Measurements from ENCODE around the gene GSTM4. TPM values are rescaled to one million over a fixed set of nuclear protein-coding genes. Genes with fewer than 3 reads are reported as not detected.
"Not testable (repeated sequence)": the region's sequence is repeated elsewhere in the genome, so short reads cannot be mapped to it uniquely, and the experiment has no call there.

The GSTM4 gene
- total RNA-seq, 1 donor from 2014 or later, result 7.8 TPM

DNA sequence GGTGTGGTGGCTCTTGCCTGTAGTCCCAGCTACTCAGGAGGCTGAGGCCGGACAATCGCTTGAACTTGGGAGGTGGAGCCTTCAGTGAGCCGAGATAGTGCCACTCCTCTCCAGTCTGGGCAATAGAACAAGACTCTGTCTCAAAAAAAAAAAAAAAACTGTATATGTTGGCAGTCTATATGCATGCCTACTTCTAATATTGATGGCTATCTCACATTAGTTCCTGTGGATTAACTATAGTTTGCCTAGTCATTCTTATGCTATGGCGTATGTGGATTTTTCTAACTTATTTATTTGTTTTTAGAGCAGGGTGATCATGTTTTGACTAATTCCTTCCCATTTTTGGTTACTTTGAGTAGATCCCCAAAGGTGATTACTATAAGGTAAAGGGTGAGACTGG is 41.2 kb downstream of the GSTM4 start:
- DNase-seq (ENCODE audit: low spot score), result no peak
- Mint-ChIP-seq H3K27me3 (ENCODE audit: unreplicated experiment) (no peaks in the 10 kb centered on the region), H3K36me3 (ENCODE audit: low read depth, unreplicated experiment) (no peaks in the 10 kb centered on the region), H3K4me3 (ENCODE audit: unreplicated experiment) (no peak overlapping the region), H3K9me3 (ENCODE audit: unreplicated experiment) (no peaks in the 10 kb centered on the region), H3K27ac (ENCODE audit: unreplicated experiment) (no peak overlapping the region), H3K4me1 (ENCODE audit: unreplicated experiment) (no peaks in the 10 kb centered on the region)
- TF ChIP-seq, protein P1, sequence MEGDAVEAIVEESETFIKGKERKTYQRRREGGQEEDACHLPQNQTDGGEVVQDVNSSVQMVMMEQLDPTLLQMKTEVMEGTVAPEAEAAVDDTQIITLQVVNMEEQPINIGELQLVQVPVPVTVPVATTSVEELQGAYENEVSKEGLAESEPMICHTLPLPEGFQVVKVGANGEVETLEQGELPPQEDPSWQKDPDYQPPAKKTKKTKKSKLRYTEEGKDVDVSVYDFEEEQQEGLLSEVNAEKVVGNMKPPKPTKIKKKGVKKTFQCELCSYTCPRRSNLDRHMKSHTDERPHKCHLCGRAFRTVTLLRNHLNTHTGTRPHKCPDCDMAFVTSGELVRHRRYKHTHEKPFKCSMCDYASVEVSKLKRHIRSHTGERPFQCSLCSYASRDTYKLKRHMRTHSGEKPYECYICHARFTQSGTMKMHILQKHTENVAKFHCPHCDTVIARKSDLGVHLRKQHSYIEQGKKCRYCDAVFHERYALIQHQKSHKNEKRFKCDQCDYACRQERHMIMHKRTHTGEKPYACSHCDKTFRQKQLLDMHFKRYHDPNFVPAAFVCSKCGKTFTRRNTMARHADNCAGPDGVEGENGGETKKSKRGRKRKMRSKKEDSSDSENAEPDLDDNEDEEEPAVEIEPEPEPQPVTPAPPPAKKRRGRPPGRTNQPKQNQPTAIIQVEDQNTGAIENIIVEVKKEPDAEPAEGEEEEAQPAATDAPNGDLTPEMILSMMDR (IDR thresholded peaks at IDR 0.05; ENCODE audit: unreplicated experiment), result no peak

DNA sequence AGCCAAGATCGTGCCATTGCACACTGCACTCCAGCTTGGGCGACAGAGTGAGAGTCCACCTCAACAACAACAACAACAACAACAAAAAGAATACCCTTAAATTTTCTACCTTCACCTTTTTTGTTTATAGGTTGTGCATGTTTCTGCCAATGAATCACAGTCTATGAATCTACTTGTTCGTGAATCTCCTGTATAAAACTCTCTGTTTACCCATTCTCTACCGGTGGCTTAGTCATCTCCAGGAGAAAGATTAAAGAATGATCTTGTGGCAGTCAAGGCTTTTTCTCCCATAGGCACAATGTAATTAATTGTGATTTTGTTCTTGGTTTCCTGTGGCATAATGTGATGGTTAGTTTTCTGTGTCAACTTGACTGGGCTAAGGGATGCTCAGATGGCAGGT is 42.0 kb downstream of the GSTM4 start:
- not testable (repeated sequence) for H3K4me3 Mint-ChIP-seq (ENCODE audit: unreplicated experiment); H3K27ac Mint-ChIP-seq (ENCODE audit: unreplicated experiment); H3K4me1 Mint-ChIP-seq (ENCODE audit: unreplicated experiment); DNase-seq (ENCODE audit: low spot score); H3K9me3 Mint-ChIP-seq (ENCODE audit: unreplicated experiment); H3K27me3 Mint-ChIP-seq (ENCODE audit: unreplicated experiment); H3K36me3 Mint-ChIP-seq (ENCODE audit: low read depth, unreplicated experiment)

DNA sequence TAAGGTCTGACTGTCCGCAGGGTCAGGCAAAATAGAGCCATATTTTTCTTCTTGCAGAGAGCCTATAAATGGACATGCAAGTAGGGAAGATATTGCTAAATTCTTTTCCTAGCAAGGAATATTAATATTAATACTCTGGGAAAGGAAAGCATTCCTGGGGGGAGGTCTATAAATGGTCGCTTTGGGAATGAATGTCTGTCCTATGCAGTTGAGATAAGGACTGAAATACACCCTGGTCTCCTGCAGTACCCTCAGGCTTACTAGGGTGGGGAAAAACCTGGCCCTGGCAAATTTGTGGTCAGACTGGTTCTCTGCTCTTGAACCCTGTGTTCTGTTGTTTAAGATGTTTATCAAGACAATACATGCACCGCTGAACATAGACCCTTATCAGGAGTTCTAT is 47.0 kb downstream of the GSTM4 start:
- H3K27ac Mint-ChIP-seq (ENCODE audit: unreplicated experiment); H3K4me3 Mint-ChIP-seq (ENCODE audit: unreplicated experiment); H3K27me3 Mint-ChIP-seq (ENCODE audit: unreplicated experiment); H3K4me1 Mint-ChIP-seq (ENCODE audit: unreplicated experiment); H3K9me3 Mint-ChIP-seq (ENCODE audit: unreplicated experiment); DNase-seq (ENCODE audit: low spot score): not testable (repeated sequence)
- peaks cover 10% of the 10 kb centered on the region for H3K36me3 Mint-ChIP-seq (ENCODE audit: low read depth, unreplicated experiment)

DNA sequence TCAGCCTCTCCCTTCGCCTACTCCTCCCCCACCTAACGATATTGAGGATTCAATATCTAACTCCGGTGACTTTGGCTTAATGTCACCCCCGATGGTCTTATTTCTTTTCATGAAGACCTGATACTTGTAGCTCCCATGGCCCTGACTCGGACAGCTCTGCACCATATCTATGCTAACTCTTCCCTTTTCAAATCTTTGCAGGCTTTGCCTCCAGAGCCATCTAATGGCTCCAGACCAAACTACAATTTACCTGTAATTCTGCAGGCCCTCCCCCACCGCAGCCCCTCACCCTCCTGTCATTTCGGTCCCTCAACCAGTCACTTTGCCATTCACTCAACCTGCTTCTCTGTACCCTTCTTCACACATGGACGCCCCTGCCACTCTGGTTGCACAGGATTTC is 48.3 kb downstream of the GSTM4 start:
- Mint-ChIP-seq H3K4me3 (ENCODE audit: unreplicated experiment) (no peak overlapping the region), H3K27me3 (ENCODE audit: unreplicated experiment) (peaks cover 3% of the 10 kb centered on the region), H3K9me3 (ENCODE audit: unreplicated experiment) (peaks cover 4% of the 10 kb centered on the region), H3K36me3 (ENCODE audit: low read depth, unreplicated experiment) (peaks cover 13% of the 10 kb centered on the region), H3K27ac (ENCODE audit: unreplicated experiment) (no peak overlapping the region), H3K4me1 (ENCODE audit: unreplicated experiment) (no peaks in the 10 kb centered on the region)
- DNase-seq (ENCODE audit: low spot score), result no peak
- TF ChIP-seq, protein P1 (IDR thresholded peaks at IDR 0.05; ENCODE audit: unreplicated experiment), result no peak

DNA sequence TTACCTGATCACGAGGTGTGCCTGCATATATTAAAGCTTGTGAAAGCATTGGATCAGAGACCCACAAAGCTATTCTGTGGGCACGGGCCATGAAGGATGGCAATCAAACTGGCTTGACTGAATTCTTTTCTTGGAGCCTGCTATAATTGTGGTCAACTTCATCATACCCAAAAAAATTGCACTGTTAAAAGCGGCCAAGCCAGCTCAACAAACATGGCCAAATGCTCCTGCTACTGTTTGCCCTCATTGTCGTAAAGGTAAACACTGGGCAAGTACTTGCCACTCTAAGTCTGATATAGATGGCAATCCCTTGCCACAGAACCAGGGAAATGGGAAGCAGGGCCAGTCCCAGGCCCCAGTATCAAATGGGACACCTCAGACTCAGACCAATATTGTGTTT is 49.5 kb downstream of the GSTM4 start:
- Mint-ChIP-seq H3K36me3 (ENCODE audit: low read depth, unreplicated experiment) (peaks cover 15% of the 10 kb centered on the region), H3K9me3 (ENCODE audit: unreplicated experiment) (peaks cover 4% of the 10 kb centered on the region), H3K27ac (ENCODE audit: unreplicated experiment) (no peak overlapping the region), H3K27me3 (ENCODE audit: unreplicated experiment) (peaks cover 3% of the 10 kb centered on the region), H3K4me1 (ENCODE audit: unreplicated experiment) (no peaks in the 10 kb centered on the region), H3K4me3 (ENCODE audit: unreplicated experiment) (no peak overlapping the region)
- DNase-seq (ENCODE audit: low spot score), result no peak
- TF ChIP-seq, protein P1 (IDR thresholded peaks at IDR 0.05; ENCODE audit: unreplicated experiment), result no peak

DNA sequence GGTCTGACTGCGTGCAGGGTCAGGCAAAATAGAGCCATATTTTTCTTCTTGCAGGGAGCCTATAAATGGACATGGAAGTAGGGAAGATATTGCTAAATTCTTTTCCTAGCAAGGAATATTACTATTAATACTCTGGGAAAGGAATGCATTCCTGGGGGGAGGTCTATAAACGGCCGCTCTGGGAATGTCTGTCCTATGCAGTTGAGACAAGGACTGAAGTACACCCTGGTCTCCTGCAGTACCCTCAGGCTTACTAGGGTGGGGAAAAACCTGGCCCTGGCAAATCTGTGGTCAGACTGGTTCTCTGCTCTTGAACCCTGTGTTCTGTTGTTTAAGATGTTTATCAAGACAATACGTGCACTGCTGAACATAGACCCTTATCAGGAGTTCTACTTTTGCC is 53.0 kb downstream of the GSTM4 start:
- peaks cover 11% of the 10 kb centered on the region for H3K36me3 Mint-ChIP-seq (ENCODE audit: low read depth, unreplicated experiment)
- not testable (repeated sequence) for H3K4me3 Mint-ChIP-seq (ENCODE audit: unreplicated experiment); H3K27ac Mint-ChIP-seq (ENCODE audit: unreplicated experiment); H3K27me3 Mint-ChIP-seq (ENCODE audit: unreplicated experiment); H3K4me1 Mint-ChIP-seq (ENCODE audit: unreplicated experiment); DNase-seq (ENCODE audit: low spot score); H3K9me3 Mint-ChIP-seq (ENCODE audit: unreplicated experiment)

DNA sequence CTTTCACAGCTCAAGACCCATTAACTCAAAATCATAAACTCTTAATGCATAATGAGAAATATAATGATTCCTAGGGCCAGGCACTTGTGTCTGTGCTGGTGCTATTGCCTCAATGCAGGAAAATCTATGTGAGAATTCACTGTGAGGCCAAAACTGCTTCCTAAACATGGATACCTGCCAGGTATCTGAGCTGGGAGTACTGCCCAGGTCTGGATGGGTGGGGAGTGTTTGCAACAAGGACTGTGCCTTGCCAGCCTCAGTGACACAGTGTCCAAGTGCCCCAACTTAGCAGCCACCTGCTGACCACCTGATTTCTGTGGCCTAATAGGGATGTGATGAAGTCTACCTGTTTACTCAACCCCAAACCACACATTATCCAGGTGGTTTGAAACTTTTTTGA is 53.9 kb downstream of the GSTM4 start:
- not testable (repeated sequence) for H3K27ac Mint-ChIP-seq (ENCODE audit: unreplicated experiment); DNase-seq (ENCODE audit: low spot score); H3K9me3 Mint-ChIP-seq (ENCODE audit: unreplicated experiment); H3K4me1 Mint-ChIP-seq (ENCODE audit: unreplicated experiment); H3K4me3 Mint-ChIP-seq (ENCODE audit: unreplicated experiment); H3K27me3 Mint-ChIP-seq (ENCODE audit: unreplicated experiment)
- peaks cover 11% of the 10 kb centered on the region for H3K36me3 Mint-ChIP-seq (ENCODE audit: low read depth, unreplicated experiment)

Other genes with a start within 250 kb of the GSTM4 start
- gene PSMA5, start 229.7 kb upstream of the GSTM4 start, total RNA-seq (ENCODE audit: unreplicated experiment), result 84.9 TPM
- not detected for gene SYPL2, start 189.6 kb upstream of the GSTM4 start, total RNA-seq (ENCODE audit: unreplicated experiment)
- 3.2 TPM for gene ATXN7L2, start 172.2 kb upstream of the GSTM4 start, total RNA-seq (ENCODE audit: unreplicated experiment)
- 7.8 TPM for gene CYB561D1, start 162.0 kb upstream of the GSTM4 start, total RNA-seq (ENCODE audit: unreplicated experiment)
- 1.2 TPM for gene AMIGO1, start 146.4 kb upstream of the GSTM4 start, total RNA-seq (ENCODE audit: unreplicated experiment)
- not detected for gene GPR61, start 116.2 kb upstream of the GSTM4 start, total RNA-seq (ENCODE audit: unreplicated experiment)
- 17.7 TPM for gene GNAI3, start 107.5 kb upstream of the GSTM4 start, total RNA-seq (ENCODE audit: unreplicated experiment)
- gene GNAT2, start 36.5 kb upstream of the GSTM4 start, total RNA-seq (ENCODE audit: unreplicated experiment), result 0.26 TPM
- gene AMPD2, start 36.3 kb upstream of the GSTM4 start, total RNA-seq (ENCODE audit: unreplicated experiment), result 92.7 TPM
- gene GSTM2, start 12.0 kb downstream of the GSTM4 start, total RNA-seq (ENCODE audit: unreplicated experiment), result 20.4 TPM
- not detected for gene GSTM1, start 31.7 kb downstream of the GSTM4 start, total RNA-seq (ENCODE audit: unreplicated experiment)
- 27.9 TPM for gene GSTM5, start 56.2 kb downstream of the GSTM4 start, total RNA-seq (ENCODE audit: unreplicated experiment)
- 6.9 TPM for gene GSTM3, start 84.9 kb downstream of the GSTM4 start, total RNA-seq (ENCODE audit: unreplicated experiment)
- not detected for gene EPS8L3, start 107.8 kb downstream of the GSTM4 start, total RNA-seq (ENCODE audit: unreplicated experiment)

Data from endothelial cell (in vitro differentiated cells).